H1 (cell line): ENCODE measurements around the gene COL2A1. TPM values are rescaled to one million over a fixed set of nuclear protein-coding genes. Genes with fewer than 3 reads are reported as not detected.

Source experiments
- CTCF ChIA-PET: fragments of 300-600 bp; sonication (Branson Sonifier 250); formaldehyde crosslinking; loops from one replicate; lab custom pipeline; 2021; ENCODE audit not compliant: partially characterized antibody; lab: Charles Lee
- POLR2A ChIA-PET: fragments of 300-600 bp; sonication (Branson Sonifier 250); formaldehyde crosslinking; loops from one replicate; lab custom pipeline; 2021; ENCODE audit warnings: inconsistent platforms; ENCODE audit not compliant: partially characterized antibody; lab: Charles Lee
- DNase-seq, 2 experiments: peaks; one replicate each; pipeline versions ENCODE4 v3.0.0 to v3.0.0-alpha.2; 2010 to 2022; ENCODE audit warnings: low spot score in 2 of 2, low read depth in 1 of 2, mixed read lengths in 1 of 2
- FAIRE-seq: peaks from 2 replicates; lab custom pipeline; 2011; peaks lifted over from hg19 to GRCh38; lab: Jason Lieb, UNC
- H2AFZ ChIP-seq: 2 replicates; pipeline ENCODE4 v1.8.1; 2012; ENCODE audit warnings: low read length, inconsistent platforms
- H2AK5ac ChIP-seq: 2 replicates; pipeline ENCODE4 v1.6.1; 2013; ENCODE audit warnings: low read depth, low read length
- H2BK120ac ChIP-seq: replicated peaks from 2 replicates; pipeline ENCODE3; 2013; ENCODE audit warnings: low read depth, low read length, inconsistent platforms
- H2BK12ac ChIP-seq: 2 replicates; pipeline ENCODE4 v1.6.1; 2013; ENCODE audit warnings: low read depth, low read length
- H2BK15ac ChIP-seq: 2 replicates; pipeline ENCODE4 v1.6.1; 2013; ENCODE audit warnings: low read length
- H2BK20ac ChIP-seq: 2 replicates; pipeline ENCODE4 v1.6.1; 2013; ENCODE audit warnings: low read length
- H2BK5ac ChIP-seq: 2 replicates; pipeline ENCODE4 v1.6.1; 2013; ENCODE audit warnings: low read depth, low read length
- H3K14ac ChIP-seq: 2 replicates; pipeline ENCODE4 v1.6.1; 2013; ENCODE audit warnings: inconsistent platforms; ENCODE audit not compliant: insufficient read length
- H3K18ac ChIP-seq: 2 replicates; pipeline ENCODE4 v1.6.1; 2013; ENCODE audit warnings: low read length; ENCODE audit errors: extremely low read depth
- H3K23ac ChIP-seq: 2 replicates; pipeline ENCODE4 v1.6.1; 2013; ENCODE audit warnings: inconsistent platforms; ENCODE audit not compliant: insufficient read length
- H3K23me2 ChIP-seq: 2 replicates; pipeline ENCODE4 v1.6.1; 2013; ENCODE audit warnings: low read depth, low read length
- H3K27ac ChIP-seq: 2 replicates; pipeline ENCODE4 v1.6.1; 2011; ENCODE audit warnings: low read depth, low read length, inconsistent platforms
- H3K27me3 ChIP-seq, 4 experiments: replicated peaks in 1 of 4; 1 replicate in 1 of 4; 2 replicates in 3 of 4; pipeline versions ENCODE4 v1.6.1 to v1.8.1; 2011 to 2013; ENCODE audit warnings: low read length in 3 of 4, mild to moderate bottlenecking in 3 of 4, inconsistent platforms in 2 of 4, mixed read lengths in 2 of 4, moderate library complexity in 1 of 4; ENCODE audit not compliant: control insufficient read depth in 3 of 4, insufficient read depth in 3 of 4; ENCODE audit errors: extremely low read depth in 1 of 4
- H3K36me3 ChIP-seq, 4 experiments: 2 replicates each; pipeline versions ENCODE4 v1.6.1 to v1.8.1; 2011 to 2013; ENCODE audit warnings: mild to moderate bottlenecking in 4 of 4, low read length in 3 of 4, moderate library complexity in 2 of 4, control low read depth in 1 of 4, inconsistent platforms in 1 of 4; ENCODE audit not compliant: insufficient read depth in 4 of 4, control insufficient read depth in 2 of 4
- H3K4ac ChIP-seq: replicated peaks from 2 replicates; pipeline ENCODE3; 2013; ENCODE audit warnings: low read length, low read depth, mixed read lengths, inconsistent platforms; ENCODE audit not compliant: insufficient read length
- H3K4me1 ChIP-seq, 4 experiments: replicated peaks in 1 of 4; 1 replicate in 1 of 4; 2 replicates in 3 of 4; pipeline versions ENCODE4 v1.6.1 to v1.8.1; 2011 to 2013; ENCODE audit warnings: low read length in 3 of 4, inconsistent platforms in 2 of 4, mixed read lengths in 1 of 4; ENCODE audit not compliant: insufficient read depth in 4 of 4, control insufficient read depth in 3 of 4
- H3K4me2 ChIP-seq, 2 experiments: 2 replicates each; pipeline versions ENCODE4 v1.6.1 to v1.8.1; 2011 to 2013; ENCODE audit warnings: low read depth in 2 of 2, low read length in 2 of 2, control low read depth in 1 of 2, inconsistent platforms in 1 of 2, mild to moderate bottlenecking in 1 of 2; ENCODE audit not compliant: insufficient read depth in 1 of 2
- H3K4me3 ChIP-seq, 4 experiments: fragments of 200-600, 300-600 bp in 1 of 4; sonication (generic), shearing (Covaris generic), sonication (Bioruptor Twin) in 1 of 4; 2 replicates each; pipeline versions ENCODE4 v1.5.1 to v1.8.1; 2011 to 2016; ENCODE audit warnings: low read length in 4 of 4, low read depth in 3 of 4, control low read depth in 2 of 4, inconsistent platforms in 2 of 4, mild to moderate bottlenecking in 2 of 4, mixed read lengths in 1 of 4, moderate library complexity in 1 of 4; ENCODE audit not compliant: insufficient read depth in 2 of 4; ENCODE audit errors: extremely low read depth in 1 of 4
- H3K56ac ChIP-seq: replicated peaks from 2 replicates; pipeline ENCODE3; 2013; ENCODE audit warnings: low read depth, mild to moderate bottlenecking, mixed read lengths, low read length, inconsistent platforms; ENCODE audit not compliant: insufficient read length
- H3K79me1 ChIP-seq: 2 replicates; pipeline ENCODE4 v1.6.1; 2013; ENCODE audit warnings: low read depth, low read length, control low read depth
- H3K79me2 ChIP-seq, 2 experiments: 2 replicates each; pipeline versions ENCODE4 v1.6.1 to v1.8.1; 2012 to 2013; ENCODE audit warnings: low read length in 2 of 2, mild to moderate bottlenecking in 2 of 2, inconsistent platforms in 1 of 2; ENCODE audit not compliant: insufficient read depth in 2 of 2, control insufficient read depth in 1 of 2
- H3K9ac ChIP-seq, 4 experiments: replicated peaks in 1 of 4; 1 replicate in 1 of 4; 2 replicates in 3 of 4; pipeline versions ENCODE4 v1.6.1 to v1.8.1; 2011 to 2013; ENCODE audit warnings: low read depth in 3 of 4, low read length in 3 of 4, control low read depth in 2 of 4, mild to moderate bottlenecking in 2 of 4, moderate library complexity in 2 of 4, inconsistent platforms in 1 of 4; ENCODE audit errors: extremely low read depth in 1 of 4
- H3K9me3 ChIP-seq, 2 experiments: 2 replicates each; pipeline versions ENCODE4 v1.6.1 to v1.8.1; 2012 to 2013; ENCODE audit warnings: mild to moderate bottlenecking in 2 of 2, moderate library complexity in 2 of 2, control low read depth in 1 of 2, inconsistent platforms in 1 of 2, low read depth in 1 of 2, low read length in 1 of 2, mixed read lengths in 1 of 2; ENCODE audit not compliant: insufficient read depth in 2 of 2
- H4K20me1 ChIP-seq, 2 experiments: replicated peaks in 1 of 2; 2 replicates each; pipeline versions ENCODE3 to v1.8.1; 2011 to 2013; ENCODE audit warnings: inconsistent platforms in 2 of 2, low read length in 2 of 2, mild to moderate bottlenecking in 1 of 2; ENCODE audit not compliant: insufficient read depth in 2 of 2, control insufficient read depth in 1 of 2
- H4K5ac ChIP-seq: 2 replicates; pipeline ENCODE4 v1.6.1; 2013; ENCODE audit warnings: low read length, low read depth, mixed read lengths, inconsistent platforms; ENCODE audit not compliant: insufficient read length
- H4K8ac ChIP-seq: 2 replicates; pipeline ENCODE4 v1.8.0; 2013; ENCODE audit warnings: mild to moderate bottlenecking, moderate library complexity, low read length, inconsistent platforms; ENCODE audit not compliant: insufficient read depth; ENCODE audit errors: extremely low read depth
- H4K91ac ChIP-seq: replicated peaks from 2 replicates; pipeline ENCODE3; 2013; ENCODE audit warnings: low read length, mixed read lengths, inconsistent platforms; ENCODE audit not compliant: insufficient read length
- CHD1 ChIP-seq: IDR thresholded peaks from 2 replicates; pipeline ENCODE4 v1.6.1; 2012; ENCODE audit warnings: low read depth, low read length, improper control_type of control experiment
- HDAC6 ChIP-seq: IDR thresholded peaks from one replicate; pipeline ENCODE4 v1.7.1; 2012; ENCODE audit warnings: low read depth, mild to moderate bottlenecking, inconsistent platforms, low read length, moderate library complexity
- POLR2AphosphoS5 ChIP-seq: IDR thresholded peaks from 2 replicates; pipeline ENCODE4 v1.6.1; 2011; ENCODE audit warnings: low read depth, low read length
- RBBP5 ChIP-seq: IDR thresholded peaks from 2 replicates; pipeline ENCODE4 v1.7.1; 2012; ENCODE audit warnings: low read depth, mild to moderate bottlenecking, inconsistent platforms, low read length, moderate library complexity, borderline replicate concordance
- SIX5 ChIP-seq: IDR thresholded peaks from 2 replicates; pipeline ENCODE4 v1.6.1; 2011; ENCODE audit warnings: mild to moderate bottlenecking, low read depth, low read length
- SP2 ChIP-seq: IDR thresholded peaks from 2 replicates; pipeline ENCODE4 v1.6.1; 2012; ENCODE audit warnings: mild to moderate bottlenecking, low read length, inconsistent platforms
- YY1 ChIP-seq: IDR thresholded peaks from 2 replicates; pipeline ENCODE4 v1.6.1; 2011; ENCODE audit warnings: low read depth, mild to moderate bottlenecking, low read length
- ZNF274 ChIP-seq: IDR thresholded peaks from 2 replicates; pipeline ENCODE4 v1.7.0; 2012; ENCODE audit warnings: low read length, borderline replicate concordance; ENCODE audit errors: extremely low read depth
- WGBS, 2 experiments: shearing (Covaris generic) in 1 of 2; methylation state at CpG; one replicate each; pipeline versions ENCODE4 v1.1.6 to v1.1.7; 2013 to 2015; ENCODE audit warnings: low lambda C conversion rate in 2 of 2, mixed read lengths in 2 of 2, inconsistent platforms in 1 of 2, low coverage in 1 of 2, missing lambda C conversion rate in 1 of 2; ENCODE audit not compliant: insufficient replicate concordance in 2 of 2, insufficient coverage in 1 of 2, insufficient read length in 1 of 2; ENCODE audit errors: extremely low coverage in 1 of 2, missing lambda C conversion rate in 1 of 2; 5-methylcytosine and 5-hydroxymethylcytosine counted together
- polyA plus RNA-seq, 7 experiments: library from polyadenylated mRNA; depleted of rRNA in 3 of 7; stranded (reverse) in 5 of 7; unstranded in 2 of 7; fragments of >200 nt in 5 of 7; fragments of 200-250 nt in 2 of 7; gene quantifications; 1 replicate in 5 of 7; 2 replicates in 1 of 7; 4 replicates in 1 of 7; pipeline versions ENCODE4 v1.2.1 to v1.2.3, GENCODE V29; 2011 to 2013; ENCODE audit warnings: missing spikeins in 2 of 7, mixed read lengths in 2 of 7
- total RNA-seq: library from RNA; stranded (reverse); fragmentation: NEBNext Ultra II Directional; extraction: Animal tissue kit (Norgen Biotek cat#: 25700); gene quantifications from 2 replicates; pipeline ENCODE4 v1.2.1, GENCODE V29; 2021

COL2A1 gene
- total and polyA plus RNA-seq, 2 of the 8 experiments (the other 6 are each of a cell fraction or from before 2014, with no cell fraction given), result 4.2 to 14.6 TPM

GRCh38 chr12:47965581-47965980 lies 38.7 kb downstream of the COL2A1 start:
- no peak overlapping the region for H3K4ac ChIP-seq
- no peaks in the 10 kb centered on the region for H3K79me1 ChIP-seq
- H2BK5ac ChIP-seq, result no peak overlapping the region
- CTCF ChIA-PET, result interaction anchor here (1.4 to 7.2 kb wide), 5 partner anchors 11 to 140 kb away, joined by 3 to 82 read pairs (median 6); partner anchors contain the start of gene SENP1
- H3K36me3 ChIP-seq, result no peaks in the 10 kb centered on the region
- H2AK5ac ChIP-seq, result no peak overlapping the region
- WGBS, 2 experiments, result 86% methylated on average over 3 of the region's 3 CpGs; no CpG with 5 or more reads in 1 of the 2 experiments
- no peak overlapping the region for H3K56ac ChIP-seq
- H3K27me3 ChIP-seq, result peaks cover 1 to 25% (median 16%) of the 10 kb centered on the region in 4 experiments
- no peak overlapping the region for H2BK20ac ChIP-seq
- TF ChIP-seq SP2 (no peak), POLR2AphosphoS5 (no peak), ZNF274 (no peak), YY1 (no peak), CHD1 (no peak), HDAC6 (no peak), SIX5 (no peak), RBBP5 (no peak)
- TF ChIP-seq, all 59 proteins: peak for 0
- H2BK15ac ChIP-seq, result no peak overlapping the region
- H3K9ac ChIP-seq, result no peak overlapping the region
- H4K20me1 ChIP-seq, result no peaks in the 10 kb centered on the region
- H3K23me2 ChIP-seq, result peaks cover 6% of the 10 kb centered on the region; the same call in 1 of the 2 replicates
- no peak overlapping the region for H4K91ac ChIP-seq
- H3K9me3 ChIP-seq, result peaks cover 3 to 4% of the 10 kb centered on the region in 2 experiments; a peak in 3 of 4 replicates
- POLR2A ChIA-PET, result no interaction called here
- H3K14ac ChIP-seq, result no peak overlapping the region
- no peak overlapping the region for H4K8ac ChIP-seq
- H3K4me2 ChIP-seq, result no peak overlapping the region
- H3K4me3 ChIP-seq, result no peak overlapping the region
- DNase-seq (no peak), FAIRE-seq (no peak)
- H3K27ac ChIP-seq, result no peak overlapping the region
- no peak overlapping the region for H2BK120ac ChIP-seq
- no peak overlapping the region for H4K5ac ChIP-seq
- H3K4me1 ChIP-seq, result peaks cover 0 to 7% (median under 1%) of the 10 kb centered on the region in 4 experiments; a peak in 4 of 7 replicates
- H2BK12ac ChIP-seq, result no peak overlapping the region
- no peak overlapping the region for H3K23ac ChIP-seq
- no peaks in the 10 kb centered on the region for H3K79me2 ChIP-seq
- H3K18ac ChIP-seq, result no peak overlapping the region
- no peak overlapping the region for H2AFZ ChIP-seq
